ENCODE results near the gene LLGL2. TPM values are rescaled to one million over a fixed set of nuclear protein-coding genes. Genes with fewer than 3 reads are reported as not detected.

Gene LLGL2
- total and polyA plus RNA-seq, 10 of the 15 experiments (the other 5 are each of a cell fraction or from before 2014, with no cell fraction given), result 0.21 to 9.9 (median 4.5) TPM

GRCh38 chr17:75508931-75509361, 16.6 kb upstream of the LLGL2 start (continued):
- TF ChIP-seq BACH1 (IDR thresholded peaks at IDR 0.05; ENCODE audit: borderline replicate concordance), result no peak
- TF ChIP-seq GATAD2B (conservative IDR thresholded peaks at IDR 0.05; ENCODE audit: low read depth), result no peak

GRCh38 chr17:75509528-75510258, 15.8 kb upstream of the LLGL2 start:
- POLR2A ChIA-PET, result no interaction called here
- FAIRE-seq (no peak), ATAC-seq (no peak), DNase-seq (ENCODE audit: low read depth, low spot score) (no peak)
- Histone ChIP-seq H3K4me1 (ENCODE audit: control insufficient read depth, insufficient read depth, low read length) (no peaks in the 10 kb centered on the region), H3K27ac (ENCODE audit: control insufficient read depth, insufficient read depth) (no peak overlapping the region), H3K4me3 (no peak overlapping the region), H3K4me2 (ENCODE audit: control insufficient read depth, insufficient read depth) (no peak overlapping the region), H4K20me1 (ENCODE audit: control insufficient read depth, insufficient read depth) (no peaks in the 10 kb centered on the region), H3K36me3 (ENCODE audit: control insufficient read depth in 2 of 2, insufficient read depth in 2 of 2, low read length in 1 of 2) (no peaks in the 10 kb centered on the region; a peak in 1 of 4 replicates), H3K79me2 (ENCODE audit: control insufficient read depth, insufficient read depth, low read length) (no peaks in the 10 kb centered on the region), H3K9me3 (replicated peaks; ENCODE audit: control insufficient read depth, insufficient read depth, low read length) (no peaks in the 10 kb centered on the region), H2AFZ (ENCODE audit: control insufficient read depth, low read depth, low read length) (no peak overlapping the region), H3K27me3 (replicated peaks in 1 of 2; ENCODE audit: control insufficient read depth in 2 of 2, insufficient read depth in 2 of 2, low read length in 1 of 2) (no peaks in the 10 kb centered on the region), H3K9ac (ENCODE audit: control insufficient read depth, insufficient read depth, low read length) (no peak overlapping the region)
- in situ Hi-C loops (cut with MboI), result no loop called here
- BruUV-seq (replicated peaks), result no TSS peak
- RAD21 ChIA-PET (ENCODE audit: unreplicated experiment), result no interaction called here
- SMC1A ChIA-PET (ENCODE audit: uncharacterized antibody, unreplicated experiment), result interaction anchor here (1.9 kb wide), 1 partner anchor 98 kb away, joined by 4 read pairs; no protein-coding TSS in a partner anchor
- no peak for TF ChIP-seq RBBP5 (conservative IDR thresholded peaks at IDR 0.05)
- TF ChIP-seq JUND (IDR thresholded peaks at IDR 0.05; ENCODE audit: low read depth, low read length), result no peak
- TF ChIP-seq ZZZ3 (IDR thresholded peaks at IDR 0.05; ENCODE audit: control insufficient read depth, insufficient read length, low read depth), result no peak
- no peak for TF ChIP-seq CEBPB (IDR thresholded peaks at IDR 0.05; ENCODE audit: borderline replicate concordance in 1 of 2, low read depth in 2 of 2, low read length in 2 of 2)
- TF ChIP-seq CEBPZ (IDR thresholded peaks at IDR 0.05; ENCODE audit: low read depth, low read length), result no peak
- TF ChIP-seq TBL1XR1 (IDR thresholded peaks at IDR 0.05; ENCODE audit: low read depth, low read length), result no peak
- no peak for TF ChIP-seq MLLT1 (IDR thresholded peaks at IDR 0.05)
- TF ChIP-seq STAT1 (conservative IDR thresholded peaks at IDR 0.05), result no peak
- TF ChIP-seq CHD1 (IDR thresholded peaks at IDR 0.05; ENCODE audit: low read depth, low read length), result no peak
- no peak for TF ChIP-seq RFX5 (IDR thresholded peaks at IDR 0.05; ENCODE audit: low read depth, low read length)
- WGBS (ENCODE audit: insufficient coverage, insufficient replicate concordance, low lambda C conversion rate, missing lambda C conversion rate), result 70% methylated on average over 19 of the region's 19 CpGs
- intact Hi-C loops (cut with micrococcal nuclease; ENCODE audit: unreplicated experiment), result loop anchor here (10.0 kb wide), 1 partner anchor 245 kb away; the partner anchor contains the start of genes GGA3 and MRPS7
- CTCF ChIA-PET, result interaction anchor here (0.6 to 0.7 kb wide), 2 partner anchors 51 to 55 kb away, joined by 3 read pairs; no protein-coding TSS in a partner anchor
